Cardiac ventricle fibroblast (primary cell): ENCODE results near the gene SHBG. TPM values are rescaled to one million over a fixed set of nuclear protein-coding genes. Genes with fewer than 3 reads are reported as not detected.

ENCODE experiments used
- total RNA-seq: library from RNA; depleted of rRNA; stranded (reverse); fragments of >200 nt; gene quantifications from 2 replicates; pipeline ENCODE4 v1.2.3, GENCODE V29; 2015

The SHBG gene, protein sequence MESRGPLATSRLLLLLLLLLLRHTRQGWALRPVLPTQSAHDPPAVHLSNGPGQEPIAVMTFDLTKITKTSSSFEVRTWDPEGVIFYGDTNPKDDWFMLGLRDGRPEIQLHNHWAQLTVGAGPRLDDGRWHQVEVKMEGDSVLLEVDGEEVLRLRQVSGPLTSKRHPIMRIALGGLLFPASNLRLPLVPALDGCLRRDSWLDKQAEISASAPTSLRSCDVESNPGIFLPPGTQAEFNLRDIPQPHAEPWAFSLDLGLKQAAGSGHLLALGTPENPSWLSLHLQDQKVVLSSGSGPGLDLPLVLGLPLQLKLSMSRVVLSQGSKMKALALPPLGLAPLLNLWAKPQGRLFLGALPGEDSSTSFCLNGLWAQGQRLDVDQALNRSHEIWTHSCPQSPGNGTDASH
- total RNA-seq, result 0.81 and 0.83 TPM in 2 replicates

GRCh38 chr17:7629939-7630571 is at the start of gene SHBG:
TSS of gene SHBG (plus strand) at chr17:7630135. CDS start at chr17:7630173, 38 bp downstream.

GRCh38 chr17:7583253-7584109 is 46.5 kb upstream of the SHBG start, which contains the start of gene MPDU1:
TSS of gene MPDU1 (plus strand) at chr17:7583852. CDS start at chr17:7583863, 11 bp downstream.

DNA sequence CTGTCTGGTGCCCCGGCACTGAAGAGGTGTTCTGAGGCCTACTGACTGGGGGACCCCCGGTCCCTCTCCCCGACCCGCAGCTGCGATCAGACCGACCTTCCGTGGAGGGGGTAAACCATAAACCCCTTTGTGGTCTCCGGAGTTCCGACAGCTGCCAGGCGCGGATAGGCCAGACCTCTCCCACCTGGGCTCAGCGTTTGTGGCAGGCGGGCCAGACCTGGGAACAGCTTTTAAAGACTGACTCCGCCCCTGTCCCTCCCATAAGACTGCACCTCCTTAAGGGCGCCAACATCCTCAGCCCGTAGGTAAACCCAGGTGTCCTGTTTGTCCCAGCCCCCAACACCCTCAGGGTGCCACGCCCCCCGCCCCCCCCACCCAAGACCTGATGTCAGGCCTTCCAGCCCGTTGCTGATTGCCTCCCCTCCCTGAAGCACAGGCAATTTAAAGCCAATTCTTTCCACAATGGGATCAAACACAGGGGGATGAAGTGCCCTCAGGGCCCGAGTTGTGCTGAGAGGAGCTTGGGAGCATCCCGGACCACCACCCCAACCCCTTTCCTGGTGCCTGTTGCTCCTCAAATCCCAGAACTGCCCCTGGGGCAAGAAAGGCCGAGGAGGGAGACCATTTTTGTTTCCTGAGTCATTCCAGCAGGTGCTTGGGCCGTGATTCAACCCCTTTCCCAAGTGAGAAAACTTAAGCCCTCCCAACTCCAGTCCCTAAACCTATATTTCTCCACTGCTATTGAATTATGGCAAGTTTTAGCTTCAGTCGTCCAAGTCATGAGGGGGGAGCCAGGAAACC is 39.8 kb upstream of the SHBG start, which contains the start of gene SOX15:
Gene SOX15 (minus strand): TSS at position 204 of the 801 bp plus-strand sequence. CDS start 418 bp downstream, outside the sequence.

GRCh38 chr17:7614425-7615264 is 15.3 kb upstream of the SHBG start, which contains the start of gene FXR2:
TSS of gene FXR2 (minus strand) at chr17:7614897. CDS start at chr17:7614532, 365 bp downstream.

GRCh38 chr17:7627250-7628121 is 2.4 kb upstream of the SHBG start, which contains the start of gene SAT2:
TSS of gene SAT2 (minus strand) at chr17:7627821. CDS start at chr17:7627635, 186 bp downstream.

DNA sequence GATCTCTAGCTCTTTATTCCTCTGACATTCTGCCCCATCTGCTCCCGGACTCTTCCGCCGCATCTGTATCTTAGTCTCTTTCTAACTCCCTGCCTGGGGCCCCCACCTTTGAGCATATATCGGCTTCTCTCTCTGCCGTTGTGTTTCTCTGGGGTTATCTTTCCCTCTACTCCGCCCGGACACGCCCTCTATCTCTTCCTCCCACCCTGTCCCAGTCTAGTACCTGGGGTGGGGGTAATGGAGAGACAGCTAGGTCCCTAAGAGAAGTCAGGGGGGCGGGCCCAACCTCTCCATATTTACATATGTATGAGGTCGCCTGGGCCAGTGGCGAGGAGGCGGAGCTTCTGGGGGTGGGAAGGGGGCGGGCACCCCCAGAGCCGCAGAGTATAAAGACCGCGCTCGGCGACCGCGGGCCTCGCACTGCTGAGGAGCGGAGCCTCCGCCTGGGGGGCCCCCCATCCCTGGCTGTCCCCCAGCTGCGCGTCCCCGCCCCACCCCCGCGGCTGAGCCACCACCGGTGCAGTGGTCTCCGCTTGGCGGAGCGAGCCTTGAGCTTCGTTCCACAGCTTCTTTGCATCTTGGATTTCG is 20.7 kb downstream of the SHBG start, which contains the start of gene ATP1B2:
Gene ATP1B2 (plus strand): TSS at position 418 of the 588 bp plus-strand sequence. CDS start 593 bp downstream, outside the sequence.

Other genes starting within 250 kb of the SHBG start
- gene TNK1, start 249.0 kb upstream of the SHBG start, total RNA-seq, result 0.05 TPM in 1 of 2 replicates, not detected in the other
- gene PLSCR3, start 235.6 kb upstream of the SHBG start, total RNA-seq, result 48.7 and 57.0 TPM in 2 replicates
- 42.9 and 68.5 TPM in 2 replicates for gene TMEM256, start 226.0 kb upstream of the SHBG start, total RNA-seq
- gene NLGN2, start 222.3 kb upstream of the SHBG start, total RNA-seq, result 20.6 and 23.5 TPM in 2 replicates
- gene SPEM1, start 209.8 kb upstream of the SHBG start, total RNA-seq, result not detected in 2 replicates
- not detected in 2 replicates for gene SPEM2, start 204.5 kb upstream of the SHBG start, total RNA-seq
- gene SPEM3, start 201.3 kb upstream of the SHBG start, total RNA-seq, result not detected in 2 replicates
- 0.62 and 2.1 TPM in 2 replicates for gene TMEM102, start 194.7 kb upstream of the SHBG start, total RNA-seq
- 1.1 and 1.2 TPM in 2 replicates for gene FGF11, start 190.6 kb upstream of the SHBG start, total RNA-seq
- 2.5 and 4.8 TPM in 2 replicates for gene CHRNB1, start 185.1 kb upstream of the SHBG start, total RNA-seq
- 25.5 and 32.9 TPM in 2 replicates for gene ZBTB4, start 150.5 kb upstream of the SHBG start, total RNA-seq
- not detected in 2 replicates for gene SLC35G6, start 148.7 kb upstream of the SHBG start, total RNA-seq
- 67.3 and 74.0 TPM in 2 replicates for gene POLR2A, start 145.8 kb upstream of the SHBG start, total RNA-seq
- gene TNFSF12, start 81.1 kb upstream of the SHBG start, total RNA-seq, result 14.6 and 15.0 TPM in 2 replicates
- 3.2 and 8.0 TPM in 2 replicates for gene TNFSF13, start 71.4 kb upstream of the SHBG start, total RNA-seq
- gene SENP3, start 68.2 kb upstream of the SHBG start, total RNA-seq, result 30.5 and 32.1 TPM in 2 replicates
- gene CD68, start 50.5 kb upstream of the SHBG start, total RNA-seq, result 25.7 and 31.7 TPM in 2 replicates
- gene MPDU1, start 46.3 kb upstream of the SHBG start, total RNA-seq, result 62.5 and 77.8 TPM in 2 replicates
- 0.20 and 0.25 TPM in 2 replicates for gene SOX15, start 40.0 kb upstream of the SHBG start, total RNA-seq
- 20.4 and 24.7 TPM in 2 replicates for gene FXR2, start 15.2 kb upstream of the SHBG start, total RNA-seq
- gene SAT2, start 2.3 kb upstream of the SHBG start, total RNA-seq, result 131 and 141 TPM in 2 replicates
- gene ATP1B2, start 20.8 kb downstream of the SHBG start, total RNA-seq, result 0.10 and 0.12 TPM in 2 replicates
- 33.1 and 47.9 TPM in 2 replicates for gene TP53, start 57.4 kb downstream of the SHBG start, total RNA-seq
- 4.1 and 4.9 TPM in 2 replicates for gene WRAP53, start 58.3 kb downstream of the SHBG start, total RNA-seq
- gene EFNB3, start 75.1 kb downstream of the SHBG start, total RNA-seq, result 7.0 and 8.4 TPM in 2 replicates
- 1.2 TPM in 2 replicates for gene DNAH2, start 87.6 kb downstream of the SHBG start, total RNA-seq
- gene KDM6B, start 204.1 kb downstream of the SHBG start, total RNA-seq, result 8.2 and 9.7 TPM in 2 replicates
- 1.5 TPM in 1 of 2 replicates, not detected in the other for gene TMEM88, start 224.9 kb downstream of the SHBG start, total RNA-seq
- 52.0 and 64.5 TPM in 2 replicates for gene NAA38, start 227.4 kb downstream of the SHBG start, total RNA-seq
- 7.6 and 8.1 TPM in 2 replicates for gene CYB5D1, start 227.9 kb downstream of the SHBG start, total RNA-seq